OCI-LY1 (cell line): Measurements from ENCODE around the gene ZNF319.

Experiments used
- CTCF ChIP-seq: fragments of 200-600 bp; sonication (generic), shearing (Covaris generic); IDR thresholded peaks from 2 replicates; pipeline ENCODE4 v1.5.1; 2017; ENCODE audit warnings: mild to moderate bottlenecking, antibody characterized with exemption, low read length, moderate library complexity, mixed read lengths
- EZH2 ChIP-seq: fragments of 200-600 bp; sonication (generic), shearing (Covaris generic); IDR thresholded peaks from 2 replicates; pipeline ENCODE4 v1.8.0; 2017; ENCODE audit warnings: borderline replicate concordance, mixed run types, mild to moderate bottlenecking, antibody characterized with exemption, low read length, moderate library complexity, mixed read lengths

GRCh38 chr16:57950382-57950781, 50.1 kb downstream of the ZNF319 start:
- TF ChIP-seq CTCF (no peak), EZH2 (no peak)
